GM12873 (cell line): Measurements from ENCODE around the gene PBXIP1.

Experiments used
- CTCF ChIP-seq: IDR thresholded peaks from 2 replicates; pipeline ENCODE4 v1.5.1; 2012; ENCODE audit warnings: low read depth, mild to moderate bottlenecking, moderate library complexity, low read length, control low read depth; ENCODE audit not compliant: insufficient read depth; ENCODE audit errors: missing control alignments

PBXIP1 gene

GRCh38 chr1:154911691-154912550, 44.0 kb downstream of the PBXIP1 start:
- TF ChIP-seq CTCF, result no peak

- no peak for TF ChIP-seq CTCF
These were observed 45.0 kb downstream of the PBXIP1 start for GRCh38 chr1:154910851-154911250.

- TF ChIP-seq CTCF, result no peak
These were observed 47.0 kb downstream of the PBXIP1 start for GRCh38 chr1:154908937-154909336.

- peak; percentile 41 for TF ChIP-seq CTCF
These were observed 49.2 kb downstream of the PBXIP1 start for GRCh38 chr1:154906621-154907081.

- no peak for TF ChIP-seq CTCF
These were observed 52.8 kb downstream of the PBXIP1 start for GRCh38 chr1:154902938-154903566.

- no peak for TF ChIP-seq CTCF
These were observed 54.3 kb downstream of the PBXIP1 start for GRCh38 chr1:154901591-154901990.

GRCh38 chr1:154899041-154899440, 56.9 kb downstream of the PBXIP1 start:
- TF ChIP-seq CTCF, result no peak
